H1 (cell line): ENCODE data around the gene GEMIN2.

ENCODE experiments used
- CBX5 ChIP-seq: fragments of 300-800, 300-1000 bp; sonication (generic); IDR thresholded peaks from 2 replicates; pipeline ENCODE4 v1.7.1; 2016; ENCODE audit warnings: antibody characterized with exemption, low read length, low read depth
- MAFK ChIP-seq: IDR thresholded peaks from 2 replicates; pipeline ENCODE4 v1.6.1; 2012; ENCODE audit warnings: low read depth, mild to moderate bottlenecking, improper control_type of control experiment, low read length
- POLR2A ChIP-seq, 2 experiments: IDR thresholded peaks; 1 replicate in 1 of 2; 2 replicates in 1 of 2; pipeline ENCODE4 v1.6.1; 2011; ENCODE audit warnings: low read depth in 2 of 2, low read length in 2 of 2, mild to moderate bottlenecking in 2 of 2; ENCODE audit errors: control extremely low read depth in 1 of 2
- TEAD4 ChIP-seq: IDR thresholded peaks from 2 replicates; pipeline ENCODE4 v1.6.1; 2012; ENCODE audit warnings: low read depth, low read length, inconsistent platforms, mixed read lengths
- TF ChIP-seq, protein P1 (sequence below): IDR thresholded peaks from 2 replicates; pipeline ENCODE4 v1.6.1; 2011; ENCODE audit warnings: low read depth, mild to moderate bottlenecking, low read length; ENCODE audit not compliant: insufficient read depth
- TF ChIP-seq, protein P2 (sequence below): IDR thresholded peaks from 2 replicates; pipeline ENCODE4 v1.6.1; 2011; ENCODE audit warnings: low read length, improper control_type of control experiment

DNA sequence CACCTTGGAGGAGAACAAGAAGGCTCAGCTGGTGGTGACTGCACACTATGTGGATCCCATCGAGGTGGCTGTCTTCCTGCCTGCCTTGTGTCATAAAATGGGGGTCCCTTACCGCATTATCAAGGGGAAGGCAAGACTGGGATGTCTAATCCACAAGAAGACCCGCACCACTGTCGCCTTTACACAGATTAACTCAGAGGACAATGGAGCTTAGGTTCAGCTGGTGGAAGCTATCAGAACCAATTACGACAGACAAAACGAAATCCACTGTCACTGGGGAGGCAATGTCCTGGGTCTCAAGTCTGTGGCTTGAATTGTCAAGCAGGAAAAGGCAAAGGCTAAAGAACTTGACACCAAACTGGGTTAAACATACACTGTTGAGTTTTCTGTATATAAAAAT, 43.4 kb downstream of the GEMIN2 start:
- TF ChIP-seq CBX5 = no peak
- TF ChIP-seq TEAD4 = no peak
- no peak for TF ChIP-seq POLR2A (IDR thresholded peaks at IDR 0.05; ENCODE audit: control extremely low read depth in 1 of 2, low read depth in 2 of 2, low read length in 2 of 2)
- TF ChIP-seq, protein P1, sequence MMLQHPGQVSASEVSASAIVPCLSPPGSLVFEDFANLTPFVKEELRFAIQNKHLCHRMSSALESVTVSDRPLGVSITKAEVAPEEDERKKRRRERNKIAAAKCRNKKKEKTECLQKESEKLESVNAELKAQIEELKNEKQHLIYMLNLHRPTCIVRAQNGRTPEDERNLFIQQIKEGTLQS = no peak
- TF ChIP-seq, protein P2, sequence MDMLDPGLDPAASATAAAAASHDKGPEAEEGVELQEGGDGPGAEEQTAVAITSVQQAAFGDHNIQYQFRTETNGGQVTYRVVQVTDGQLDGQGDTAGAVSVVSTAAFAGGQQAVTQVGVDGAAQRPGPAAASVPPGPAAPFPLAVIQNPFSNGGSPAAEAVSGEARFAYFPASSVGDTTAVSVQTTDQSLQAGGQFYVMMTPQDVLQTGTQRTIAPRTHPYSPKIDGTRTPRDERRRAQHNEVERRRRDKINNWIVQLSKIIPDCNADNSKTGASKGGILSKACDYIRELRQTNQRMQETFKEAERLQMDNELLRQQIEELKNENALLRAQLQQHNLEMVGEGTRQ = no peak
- no peak for TF ChIP-seq MAFK
